SK-N-SH (cell line): ENCODE data around the gene SHISA4. TPM values are rescaled to one million over a fixed set of nuclear protein-coding genes. Genes with fewer than 3 reads are reported as not detected.

ENCODE experiments used
- CTCF ChIA-PET: fragments of 300-600, 350-600 bp; formaldehyde crosslinking; extraction: SDS; loops from one replicate; lab custom pipeline; 2021; lab: Yijun Ruan, JAX
- POLR2A ChIA-PET: fragments of 350-600 bp; sonication (Branson Sonifier 250); formaldehyde crosslinking; extraction: SDS; loops from one replicate; lab custom pipeline; 2020; ENCODE audit warnings: antibody characterized with exemption, inconsistent platforms; lab: Yijun Ruan, JAX
- DNase-seq: peaks from one replicate; pipeline ENCODE4 v3.0.0; 2012
- H2AFZ ChIP-seq: fragments of 200-600 bp; sonication (generic); 2 replicates; pipeline ENCODE4 v1.8.1; 2016; ENCODE audit warnings: antibody characterized with exemption, mild to moderate bottlenecking, low read depth
- H3F3A ChIP-seq: fragments of 200-600 bp; sonication (generic); replicated peaks from 2 replicates; pipeline ENCODE3; 2016; ENCODE audit warnings: antibody characterized with exemption, mild to moderate bottlenecking; ENCODE audit not compliant: insufficient read depth
- H3K27ac ChIP-seq, 2 experiments: fragments of 200-500 bp in 1 of 2; fragments of 200-600 bp in 1 of 2; sonication (Bioruptor generic) in 1 of 2; sonication (generic), shearing (Covaris generic) in 1 of 2; 2 replicates each; pipeline versions ENCODE4 v1.5.1 to v1.6.1; 2014 to 2016; ENCODE audit warnings: low read depth in 2 of 2, inconsistent platforms in 1 of 2, low read length in 1 of 2, mild to moderate bottlenecking in 1 of 2, mixed read lengths in 1 of 2
- H3K27me3 ChIP-seq: fragments of 200-600 bp; sonication (generic), shearing (Covaris generic); 2 replicates; pipeline ENCODE4 v1.6.1; 2016; ENCODE audit warnings: mixed run types; ENCODE audit not compliant: insufficient read depth
- H3K36me3 ChIP-seq, 2 experiments: fragments of 200-500 bp in 1 of 2; fragments of 200-600 bp in 1 of 2; sonication (Bioruptor generic) in 1 of 2; sonication (generic) in 1 of 2; replicated peaks in 1 of 2; 2 replicates each; pipeline versions ENCODE3 to v1.5.1; 2014 to 2016; ENCODE audit warnings: low read length in 1 of 2, mild to moderate bottlenecking in 1 of 2; ENCODE audit not compliant: insufficient read depth in 2 of 2, control insufficient read depth in 1 of 2
- H3K4me1 ChIP-seq, 2 experiments: fragments of 200-500 bp in 1 of 2; fragments of 200-600 bp in 1 of 2; sonication (Bioruptor generic) in 1 of 2; sonication (generic), shearing (Covaris generic) in 1 of 2; 2 replicates each; pipeline versions ENCODE4 v1.5.1 to v1.6.1; 2014 to 2016; ENCODE audit warnings: low read depth in 1 of 2, low read length in 1 of 2, mixed run types in 1 of 2; ENCODE audit not compliant: insufficient read depth in 2 of 2, control insufficient read depth in 1 of 2
- H3K4me2 ChIP-seq: fragments of 200-600 bp; sonication (generic), shearing (Covaris generic); 2 replicates; pipeline ENCODE4 v1.6.1; 2017; ENCODE audit warnings: mixed run types
- H3K4me3 ChIP-seq, 2 experiments: fragments of 200-500 bp in 1 of 2; fragments of 200-600 bp in 1 of 2; sonication (Bioruptor generic) in 1 of 2; sonication (generic), shearing (Covaris generic) in 1 of 2; 2 replicates each; pipeline versions ENCODE4 v1.5.1 to v1.8.1; 2014 to 2016; ENCODE audit warnings: low read depth in 2 of 2, inconsistent platforms in 1 of 2, low read length in 1 of 2, mild to moderate bottlenecking in 1 of 2, mixed read lengths in 1 of 2, moderate library complexity in 1 of 2
- H3K79me2 ChIP-seq: fragments of 200-600 bp; sonication (generic); 2 replicates; pipeline ENCODE4 v1.8.1; 2017; ENCODE audit warnings: mild to moderate bottlenecking; ENCODE audit not compliant: insufficient read depth
- H3K9ac ChIP-seq: fragments of 200-600 bp; sonication (generic); 2 replicates; pipeline ENCODE4 v1.6.1; 2017; ENCODE audit warnings: mixed run types
- H3K9me2 ChIP-seq: fragments of 200-600 bp; sonication (generic); 2 replicates; pipeline ENCODE4 v1.6.1; 2017; ENCODE audit warnings: mixed run types
- H3K9me3 ChIP-seq: fragments of 200-600 bp; sonication (generic); 2 replicates; pipeline ENCODE4 v1.6.1; 2017; ENCODE audit warnings: mixed run types, mild to moderate bottlenecking, moderate library complexity
- H4K20me1 ChIP-seq: fragments of 200-600 bp; sonication (generic); 2 replicates; pipeline ENCODE4 v1.6.1; 2017; ENCODE audit warnings: mild to moderate bottlenecking, mixed run types; ENCODE audit not compliant: insufficient read depth
- CHD2 ChIP-seq: fragments of 150-350 bp; IDR thresholded peaks from 2 replicates; pipeline ENCODE4 v1.6.1; 2018; ENCODE audit warnings: low read length; ENCODE audit not compliant: partially characterized antibody
- ELF1 ChIP-seq: IDR thresholded peaks from 2 replicates; pipeline ENCODE4 v1.4.0; 2012
- EP300 ChIP-seq, 2 experiments: IDR thresholded peaks; 2 replicates each; pipeline versions ENCODE4 v1.4.0 to v1.6.1; 2012; ENCODE audit warnings: borderline replicate concordance in 1 of 2, low read depth in 1 of 2, low read length in 1 of 2
- FOXJ3 ChIP-seq: sonication (generic); formaldehyde crosslinking; IDR thresholded peaks from 2 replicates; pipeline ENCODE4 v1.5.1; 2020; ENCODE audit warnings: mild to moderate bottlenecking, missing genetic modification reagents
- GABPA ChIP-seq: IDR thresholded peaks from 2 replicates; pipeline ENCODE4 v1.4.0; 2012; ENCODE audit warnings: low read depth, mild to moderate bottlenecking
- GATA2 ChIP-seq: sonication (generic); formaldehyde crosslinking; IDR thresholded peaks from 2 replicates; pipeline ENCODE4 v1.5.0; 2020; ENCODE audit warnings: mild to moderate bottlenecking, missing genetic modification reagents
- JUND ChIP-seq: IDR thresholded peaks from 2 replicates; pipeline ENCODE4 v1.4.0; 2012
- MEF2A ChIP-seq: IDR thresholded peaks from 2 replicates; pipeline ENCODE4 v1.4.0; 2012; ENCODE audit warnings: low read depth, borderline replicate concordance
- NFIC ChIP-seq: IDR thresholded peaks from 2 replicates; pipeline ENCODE4 v1.4.0; 2012; ENCODE audit warnings: borderline replicate concordance
- POLR2AphosphoS5 ChIP-seq: IDR thresholded peaks from 2 replicates; pipeline ENCODE4 v1.6.1; 2012; ENCODE audit warnings: low read depth, low read length
- RCOR1 ChIP-seq: fragments of 150-350 bp; IDR thresholded peaks from 2 replicates; pipeline ENCODE4 v1.6.1; 2017; ENCODE audit warnings: antibody characterized with exemption, low read length
- REST ChIP-seq: IDR thresholded peaks from 2 replicates; pipeline ENCODE4 v1.6.1; 2012; ENCODE audit warnings: mild to moderate bottlenecking, low read depth, low read length, moderate library complexity
- SMC3 ChIP-seq: IDR thresholded peaks from 2 replicates; pipeline ENCODE4 v1.6.1; 2012; ENCODE audit warnings: low read depth, low read length, improper control_type of control experiment
- TAF1 ChIP-seq: IDR thresholded peaks from 2 replicates; pipeline ENCODE4 v1.6.1; 2012; ENCODE audit warnings: low read depth, mild to moderate bottlenecking, low read length, moderate library complexity, borderline replicate concordance
- TCF12 ChIP-seq: IDR thresholded peaks from 2 replicates; pipeline ENCODE4 v1.4.0; 2012
- USF1 ChIP-seq: IDR thresholded peaks from 2 replicates; pipeline ENCODE4 v1.4.0; 2012; ENCODE audit warnings: low read depth, borderline replicate concordance
- YY1 ChIP-seq: IDR thresholded peaks from 2 replicates; pipeline ENCODE4 v1.4.0; 2012; ENCODE audit warnings: low read depth, mild to moderate bottlenecking
- WGBS: methylation state at CpG from one replicate; pipeline ENCODE4 v1.1.6; 2017; ENCODE audit warnings: low lambda C conversion rate; 5-methylcytosine and 5-hydroxymethylcytosine counted together
- polyA plus RNA-seq, 3 experiments: library from polyadenylated mRNA; depleted of rRNA; stranded (reverse); fragments of >200 nt; gene quantifications; 2 replicates each; pipeline ENCODE4 v1.2.3, GENCODE V29; 2012
- TF ChIP-seq, protein P1 (sequence below): fragments of 200-600 bp; sonication (generic); IDR thresholded peaks from 2 replicates; pipeline ENCODE4 v1.6.1; 2017; ENCODE audit warnings: antibody characterized with exemption, mild to moderate bottlenecking, moderate library complexity
- TF ChIP-seq, protein P2 (sequence below): IDR thresholded peaks from 2 replicates; pipeline ENCODE4; 2012

Gene SHISA4
- polyA plus RNA-seq, 1 of the 3 experiments (the other 2 are of a cell fraction), result 42.1 TPM

DNA sequence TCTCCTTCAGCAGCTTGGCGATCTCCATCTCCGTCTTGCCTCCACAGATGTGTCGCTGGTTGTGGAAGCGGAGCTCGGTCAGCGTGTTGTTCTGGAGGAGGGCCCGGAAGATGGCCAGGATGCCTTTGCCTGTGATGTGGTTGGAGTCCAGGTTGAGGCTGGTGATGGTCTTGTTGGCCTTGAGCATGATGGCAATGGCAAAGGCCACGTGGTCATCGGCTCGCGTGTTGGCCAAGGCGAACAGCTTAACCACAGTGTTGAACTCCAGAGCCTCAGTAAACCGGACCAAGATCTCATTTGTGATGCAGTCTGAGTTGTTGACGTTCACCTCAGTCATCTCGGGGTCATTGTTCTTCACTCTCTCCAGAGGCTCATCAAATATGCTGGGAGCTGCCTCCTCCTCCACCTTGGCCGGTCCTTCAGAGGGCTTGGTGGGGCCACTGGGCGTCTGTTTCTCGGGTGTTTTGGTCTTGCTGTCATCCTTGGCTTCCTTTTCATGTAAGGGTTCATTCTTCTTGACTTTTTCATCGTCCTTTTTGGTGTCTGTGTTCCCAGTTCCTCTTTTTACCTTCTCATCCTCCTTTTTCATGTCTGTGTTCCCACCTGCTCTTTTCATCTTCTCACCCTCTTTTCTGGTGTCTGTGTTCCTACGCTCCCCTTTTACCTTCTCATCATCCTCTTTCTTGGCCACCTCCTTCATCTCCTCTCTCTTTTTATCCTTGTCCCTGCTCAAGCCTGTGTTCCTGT is 11.2 kb downstream of the SHISA4 start:
- Histone ChIP-seq H3K4me3 (no peak overlapping the region), H3K27me3 (no peaks in the 10 kb centered on the region), H3K4me2 (no peak overlapping the region), H4K20me1 (no peaks in the 10 kb centered on the region), H3K9me3 (no peaks in the 10 kb centered on the region), H3K9ac (no peak overlapping the region), H2AFZ (no peak overlapping the region; the same call in 1 of the 2 replicates), H3K4me1 (peaks cover 7 to 39% of the 10 kb centered on the region in 2 experiments; a peak in 3 of 4 replicates), H3K79me2 (no peaks in the 10 kb centered on the region), H3K9me2 (no peaks in the 10 kb centered on the region), H3F3A (peaks cover 14% of the 10 kb centered on the region), H3K36me3 (no peaks in the 10 kb centered on the region), H3K27ac (no peak overlapping the region)
- WGBS, result 78% methylated on average over 19 of the region's 20 CpGs
- ChIA-PET POLR2A (no interaction called here), CTCF (interaction anchor here (0.7 to 14.7 kb wide), 6 partner anchors 24 to 218 kb away, joined by 3 to 222 read pairs (median 6); no protein-coding TSS in a partner anchor)
- no peak for DNase-seq
- no peak for TF ChIP-seq EP300 (IDR thresholded peaks at IDR 0.05; ENCODE audit: borderline replicate concordance in 1 of 2, low read depth in 1 of 2, low read length in 1 of 2)
- TF ChIP-seq USF1, result no peak
- TF ChIP-seq, protein P1, sequence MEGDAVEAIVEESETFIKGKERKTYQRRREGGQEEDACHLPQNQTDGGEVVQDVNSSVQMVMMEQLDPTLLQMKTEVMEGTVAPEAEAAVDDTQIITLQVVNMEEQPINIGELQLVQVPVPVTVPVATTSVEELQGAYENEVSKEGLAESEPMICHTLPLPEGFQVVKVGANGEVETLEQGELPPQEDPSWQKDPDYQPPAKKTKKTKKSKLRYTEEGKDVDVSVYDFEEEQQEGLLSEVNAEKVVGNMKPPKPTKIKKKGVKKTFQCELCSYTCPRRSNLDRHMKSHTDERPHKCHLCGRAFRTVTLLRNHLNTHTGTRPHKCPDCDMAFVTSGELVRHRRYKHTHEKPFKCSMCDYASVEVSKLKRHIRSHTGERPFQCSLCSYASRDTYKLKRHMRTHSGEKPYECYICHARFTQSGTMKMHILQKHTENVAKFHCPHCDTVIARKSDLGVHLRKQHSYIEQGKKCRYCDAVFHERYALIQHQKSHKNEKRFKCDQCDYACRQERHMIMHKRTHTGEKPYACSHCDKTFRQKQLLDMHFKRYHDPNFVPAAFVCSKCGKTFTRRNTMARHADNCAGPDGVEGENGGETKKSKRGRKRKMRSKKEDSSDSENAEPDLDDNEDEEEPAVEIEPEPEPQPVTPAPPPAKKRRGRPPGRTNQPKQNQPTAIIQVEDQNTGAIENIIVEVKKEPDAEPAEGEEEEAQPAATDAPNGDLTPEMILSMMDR, result no peak
- TF ChIP-seq SMC3, result no peak
- no peak for TF ChIP-seq JUND
- TF ChIP-seq, protein P2, sequence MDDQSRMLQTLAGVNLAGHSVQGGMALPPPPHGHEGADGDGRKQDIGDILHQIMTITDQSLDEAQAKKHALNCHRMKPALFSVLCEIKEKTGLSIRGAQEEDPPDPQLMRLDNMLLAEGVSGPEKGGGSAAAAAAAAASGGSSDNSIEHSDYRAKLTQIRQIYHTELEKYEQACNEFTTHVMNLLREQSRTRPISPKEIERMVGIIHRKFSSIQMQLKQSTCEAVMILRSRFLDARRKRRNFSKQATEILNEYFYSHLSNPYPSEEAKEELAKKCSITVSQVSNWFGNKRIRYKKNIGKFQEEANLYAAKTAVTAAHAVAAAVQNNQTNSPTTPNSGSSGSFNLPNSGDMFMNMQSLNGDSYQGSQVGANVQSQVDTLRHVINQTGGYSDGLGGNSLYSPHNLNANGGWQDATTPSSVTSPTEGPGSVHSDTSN, result no peak
- TF ChIP-seq MEF2A, result no peak
- no peak for TF ChIP-seq POLR2AphosphoS5
- TF ChIP-seq NFIC, result no peak
- TF ChIP-seq ELF1, result no peak
- TF ChIP-seq GATA2, result no peak
- no peak for TF ChIP-seq CHD2
- TF ChIP-seq TCF12, result no peak
- TF ChIP-seq YY1, result no peak
- no peak for TF ChIP-seq REST
- TF ChIP-seq RCOR1, result no peak
- no peak for TF ChIP-seq GABPA
- TF ChIP-seq FOXJ3 (CRISPR knock-in tag), result no peak
- no peak for TF ChIP-seq TAF1
